ENCODE data around the gene PPM1N. TPM values are rescaled to one million over a fixed set of nuclear protein-coding genes. Genes with fewer than 3 reads are reported as not detected.

The PPM1N gene
- total RNA-seq, 1 donor = 0.99 TPM

- TF ChIP-seq CTCF (IDR thresholded peaks at IDR 0.05; ENCODE audit: insufficient read depth, low read length) = no peak
- H3K4me3 ChIP-seq (ENCODE audit: low read depth, low read length) = no peak overlapping the region
- no peak for DNase-seq (ENCODE audit: low read depth)
Measured at GRCh38 chr19:45470762-45471081, 27.5 kb upstream of the PPM1N start.

- no peak for TF ChIP-seq CTCF (IDR thresholded peaks at IDR 0.05; ENCODE audit: insufficient read depth, low read length)
- DNase-seq (ENCODE audit: low read depth) = no peak
- no peak overlapping the region for H3K4me3 ChIP-seq (ENCODE audit: low read depth, low read length)
Measured at GRCh38 chr19:45471111-45471930, 26.9 kb upstream of the PPM1N start.

GRCh38 chr19:45471931-45472562 is 26.2 kb upstream of the PPM1N start:
- no peak for DNase-seq (ENCODE audit: low read depth)
- TF ChIP-seq CTCF (IDR thresholded peaks at IDR 0.05; ENCODE audit: insufficient read depth, low read length) = no peak
- no peak overlapping the region for H3K4me3 ChIP-seq (ENCODE audit: low read depth, low read length)

GRCh38 chr19:45472563-45473366 is 25.5 kb upstream of the PPM1N start:
- no peak for TF ChIP-seq CTCF (IDR thresholded peaks at IDR 0.05; ENCODE audit: insufficient read depth, low read length)
- H3K4me3 ChIP-seq (ENCODE audit: low read depth, low read length) = no peak overlapping the region
- DNase-seq (ENCODE audit: low read depth) = no peak

GRCh38 chr19:45473367-45473681 is 24.9 kb upstream of the PPM1N start:
- H3K4me3 ChIP-seq (ENCODE audit: low read depth, low read length) = no peak overlapping the region
- no peak for TF ChIP-seq CTCF (IDR thresholded peaks at IDR 0.05; ENCODE audit: insufficient read depth, low read length)
- DNase-seq (ENCODE audit: low read depth) = no peak

- TF ChIP-seq CTCF (IDR thresholded peaks at IDR 0.05; ENCODE audit: insufficient read depth, low read length) = no peak
- H3K4me3 ChIP-seq (ENCODE audit: low read depth, low read length) = no peak overlapping the region
- no peak for DNase-seq (ENCODE audit: low read depth)
Measured at GRCh38 chr19:45473682-45474605, 24.3 kb upstream of the PPM1N start.

Measured in fibroblast of the aortic adventitia (primary cell).